HG03060 (cell line): ENCODE data around the gene CECR2.

Source experiments
- ATAC-seq: cut with Tn5 transposase; IDR thresholded peaks from one replicate; pipeline ENCODE4 v1.9.1; 2021; ENCODE audit warnings: low read depth, moderate number of reproducible peaks; ENCODE audit not compliant: unreplicated experiment

Gene CECR2

GRCh38 chr22:17366830-17367229 is 2.4 kb upstream of the CECR2 start:
- ATAC-seq, result no peak

GRCh38 chr22:17368144-17368543 is 1.1 kb upstream of the CECR2 start:
- no peak for ATAC-seq

- ATAC-seq, result no peak
Measured at GRCh38 chr22:17368554-17369438, 464 bp upstream of the CECR2 start.

- ATAC-seq, result no peak
Measured at GRCh38 chr22:17370026-17370765, 936 bp downstream of the CECR2 start.

- ATAC-seq, result no peak
Measured at GRCh38 chr22:17370766-17371432, 1.6 kb downstream of the CECR2 start.

- ATAC-seq, result no peak
Measured at GRCh38 chr22:17371448-17371847, 2.2 kb downstream of the CECR2 start.

GRCh38 chr22:17373855-17374254 is 4.6 kb downstream of the CECR2 start:
- ATAC-seq, result no peak

- no peak for ATAC-seq
Measured at GRCh38 chr22:17375914-17376614, 6.8 kb downstream of the CECR2 start.

- ATAC-seq, result no peak
Measured at GRCh38 chr22:17376950-17377349, 7.7 kb downstream of the CECR2 start.

GRCh38 chr22:17379944-17380343 is 10.7 kb downstream of the CECR2 start:
- no peak for ATAC-seq

GRCh38 chr22:17380359-17381087 is 11.3 kb downstream of the CECR2 start:
- ATAC-seq, result no peak

- no peak for ATAC-seq
Measured at GRCh38 chr22:17381192-17381913, 12.1 kb downstream of the CECR2 start.

GRCh38 chr22:17384612-17385330 is 15.5 kb downstream of the CECR2 start:
- no peak for ATAC-seq

- ATAC-seq, result no peak
Measured at GRCh38 chr22:17387356-17387755, 18.1 kb downstream of the CECR2 start.

GRCh38 chr22:17388235-17388634 is 19.0 kb downstream of the CECR2 start:
- ATAC-seq, result no peak

GRCh38 chr22:17390087-17390486 is 20.8 kb downstream of the CECR2 start:
- ATAC-seq, result no peak

GRCh38 chr22:17396516-17396915 is 27.3 kb downstream of the CECR2 start:
- ATAC-seq, result no peak

GRCh38 chr22:17397756-17398547 is 28.7 kb downstream of the CECR2 start:
- no peak for ATAC-seq
